Breast epithelium (tissue), 4 donors: Measurements from ENCODE around the gene QSOX2. TPM values are rescaled to one million over a fixed set of nuclear protein-coding genes. Genes with fewer than 3 reads are reported as not detected.

Source experiments
- DNase-seq, 2 donors: peaks; one replicate each; pipeline ENCODE4 v3.0.0-alpha.2; 2019; ENCODE audit warnings: low spot score in 2 of 2
- H3K27ac ChIP-seq, 2 donors: fragments of 200-600 bp; sonication (generic) in 1 of 2; one replicate each; pipeline ENCODE4 v1.5.1; 2016 to 2019; ENCODE audit warnings: mild to moderate bottlenecking in 1 of 2
- H3K27me3 ChIP-seq, 2 donors: fragments of 200-600 bp; sonication (generic) in 1 of 2; one replicate each; pipeline versions ENCODE4 v1.5.1 to v1.6.0; 2017 to 2019; ENCODE audit warnings: control low read depth in 1 of 2, mild to moderate bottlenecking in 1 of 2
- H3K36me3 ChIP-seq: fragments of 200-600 bp; one replicate; pipeline ENCODE4 v1.5.1; 2019
- H3K4me1 ChIP-seq, 2 donors: fragments of 200-600 bp; sonication (generic); one replicate each; pipeline ENCODE4 v1.5.1; 2016 to 2019; ENCODE audit warnings: control low read depth in 1 of 2
- H3K4me3 ChIP-seq, 3 donors: fragments of 200-600 bp; sonication (generic); 1 replicate in 2 of 3; 2 replicates in 1 of 3; pipeline ENCODE4 v1.5.1; 2016 to 2019; ENCODE audit warnings: mild to moderate bottlenecking in 3 of 3, moderate library complexity in 2 of 3
- H3K9me3 ChIP-seq, 2 donors: fragments of 200-600 bp; sonication (generic) in 1 of 2; one replicate each; pipeline ENCODE4 v1.5.1; 2016 to 2019; ENCODE audit warnings: control low read depth in 1 of 2
- POLR2A ChIP-seq: fragments of 450-650 bp; IDR thresholded peaks from one replicate; pipeline ENCODE4 v1.6.1; 2016; ENCODE audit warnings: antibody characterized with exemption, mild to moderate bottlenecking, moderate library complexity
- POLR2AphosphoS5 ChIP-seq, 3 donors: sonication (generic); formaldehyde crosslinking; IDR thresholded peaks; one replicate each; pipeline ENCODE4 v1.6.1; 2017; ENCODE audit warnings: antibody characterized with exemption in 3 of 3
- intact Hi-C: fragments of 100-400 bp; cut with DNase I; formaldehyde crosslinking; loops from one replicate; pipeline ENCODE4 v1.15.1; 2023; ENCODE audit warnings: low total_unique reads
- total RNA-seq, 3 donors: library from RNA; depleted of rRNA; stranded (reverse); fragments of >200 nt; gene quantifications; one replicate each; pipeline ENCODE4 v1.1.0, GENCODE V29; 2016
- TF ChIP-seq, protein P1 (sequence below), 3 donors: fragments of 450-650 bp; IDR thresholded peaks; one replicate each; pipeline ENCODE4 v1.5.1; 2016 to 2017; ENCODE audit warnings: antibody characterized with exemption in 3 of 3, mild to moderate bottlenecking in 3 of 3, moderate library complexity in 3 of 3

QSOX2 gene
- total RNA-seq, 3 donors from 2014 or later = 5.6 to 8.8 (median 6.2) TPM

GRCh38 chr9:136229096-136230065 is 16.2 kb downstream of the QSOX2 start:
- H3K27me3 ChIP-seq = no peaks in the 10 kb centered on the region
- H3K9me3 ChIP-seq = no peaks in the 10 kb centered on the region
- intact Hi-C loops = no loop called here
- no peak overlapping the region for H3K4me3 ChIP-seq
- no peaks in the 10 kb centered on the region for H3K4me1 ChIP-seq
- H3K36me3 ChIP-seq = no peaks in the 10 kb centered on the region
- DNase-seq = peak in 1 of 2 donors; percentile 27
- TF ChIP-seq, protein P1, sequence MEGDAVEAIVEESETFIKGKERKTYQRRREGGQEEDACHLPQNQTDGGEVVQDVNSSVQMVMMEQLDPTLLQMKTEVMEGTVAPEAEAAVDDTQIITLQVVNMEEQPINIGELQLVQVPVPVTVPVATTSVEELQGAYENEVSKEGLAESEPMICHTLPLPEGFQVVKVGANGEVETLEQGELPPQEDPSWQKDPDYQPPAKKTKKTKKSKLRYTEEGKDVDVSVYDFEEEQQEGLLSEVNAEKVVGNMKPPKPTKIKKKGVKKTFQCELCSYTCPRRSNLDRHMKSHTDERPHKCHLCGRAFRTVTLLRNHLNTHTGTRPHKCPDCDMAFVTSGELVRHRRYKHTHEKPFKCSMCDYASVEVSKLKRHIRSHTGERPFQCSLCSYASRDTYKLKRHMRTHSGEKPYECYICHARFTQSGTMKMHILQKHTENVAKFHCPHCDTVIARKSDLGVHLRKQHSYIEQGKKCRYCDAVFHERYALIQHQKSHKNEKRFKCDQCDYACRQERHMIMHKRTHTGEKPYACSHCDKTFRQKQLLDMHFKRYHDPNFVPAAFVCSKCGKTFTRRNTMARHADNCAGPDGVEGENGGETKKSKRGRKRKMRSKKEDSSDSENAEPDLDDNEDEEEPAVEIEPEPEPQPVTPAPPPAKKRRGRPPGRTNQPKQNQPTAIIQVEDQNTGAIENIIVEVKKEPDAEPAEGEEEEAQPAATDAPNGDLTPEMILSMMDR (IDR thresholded peaks at IDR 0.05) = no peak
- TF ChIP-seq POLR2AphosphoS5 (IDR thresholded peaks at IDR 0.05) (no peak), POLR2A (no peak)
- H3K27ac ChIP-seq = no peak overlapping the region

DNA sequence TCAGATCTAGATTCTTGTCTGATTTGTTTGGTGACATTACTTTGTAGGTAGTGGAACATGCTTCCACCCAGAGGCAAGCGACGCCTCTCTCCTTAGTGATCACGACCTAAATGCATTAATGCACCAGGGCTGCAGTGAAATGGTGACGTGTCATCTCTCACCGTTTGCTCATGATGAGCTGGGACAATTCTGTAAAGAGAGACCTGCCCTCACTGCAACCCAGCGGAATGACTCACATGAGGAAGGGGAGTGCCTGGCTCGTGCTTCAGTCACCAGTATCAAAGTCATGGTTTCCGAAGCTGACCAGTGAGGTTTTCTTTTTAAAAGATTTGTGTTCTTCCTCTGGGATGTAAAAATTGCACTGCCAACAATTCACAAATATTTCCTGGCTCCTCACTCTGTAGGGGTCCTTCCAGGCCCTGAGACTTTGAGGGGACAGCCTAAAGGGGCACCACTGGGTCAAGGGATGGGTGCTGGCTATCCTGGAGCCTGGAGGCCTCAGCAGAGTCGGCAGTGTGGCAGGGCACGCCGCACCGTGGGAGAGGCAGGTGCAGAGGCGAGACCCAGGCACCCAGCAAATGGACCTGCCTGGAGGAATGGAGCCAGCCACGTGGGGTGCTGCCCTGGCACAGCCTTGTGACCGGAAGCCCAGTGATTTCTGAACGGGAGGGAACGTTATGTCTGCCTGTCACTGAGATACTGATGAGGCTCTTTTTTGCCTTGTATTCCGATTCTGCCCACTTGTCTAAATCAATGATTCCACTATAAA is 17.3 kb downstream of the QSOX2 start:
- intact Hi-C loops = no loop called here
- no peak overlapping the region for H3K4me3 ChIP-seq
- no peaks in the 10 kb centered on the region for H3K9me3 ChIP-seq
- no peak for DNase-seq
- H3K36me3 ChIP-seq = no peaks in the 10 kb centered on the region
- TF ChIP-seq POLR2AphosphoS5 (IDR thresholded peaks at IDR 0.05) (no peak), POLR2A (no peak)
- TF ChIP-seq, protein P1 (IDR thresholded peaks at IDR 0.05) = no peak
- no peak overlapping the region for H3K27ac ChIP-seq
- no peaks in the 10 kb centered on the region for H3K4me1 ChIP-seq
- H3K27me3 ChIP-seq = no peaks in the 10 kb centered on the region

DNA sequence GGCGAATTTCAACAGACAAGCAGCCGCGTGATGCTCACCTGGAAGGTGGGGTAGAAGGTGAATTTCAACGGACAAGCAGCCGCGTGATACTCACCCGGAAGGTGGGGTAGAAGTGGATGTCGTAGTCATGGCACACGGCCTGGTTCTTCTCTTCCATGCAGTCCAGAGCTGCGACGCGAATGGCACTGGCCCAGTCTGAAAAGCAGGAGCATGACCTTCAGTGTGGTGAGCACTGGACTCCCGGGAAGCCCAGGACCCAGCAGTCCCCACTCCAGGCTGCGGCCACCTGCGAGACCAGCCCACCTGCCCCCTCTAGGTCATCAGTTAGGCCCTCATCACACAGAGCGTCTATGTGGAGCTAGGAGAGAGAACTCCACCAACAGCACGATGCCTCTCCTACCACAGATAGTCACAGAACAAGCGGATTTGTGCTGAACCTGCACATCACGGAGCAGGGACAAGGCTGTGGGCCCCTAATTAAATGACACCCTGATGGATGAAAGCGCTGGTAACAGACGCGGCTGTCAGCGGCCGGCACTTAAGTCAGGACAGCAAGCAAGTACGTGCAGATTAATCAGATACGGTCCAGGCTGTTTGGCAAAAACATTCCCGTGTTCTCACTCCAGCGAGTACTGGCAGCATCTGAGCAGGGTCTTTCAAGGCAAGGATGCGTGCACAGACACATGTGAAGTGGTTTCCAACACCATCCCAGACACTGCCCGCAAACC is 18.8 kb downstream of the QSOX2 start:
- Histone ChIP-seq H3K4me3 (no peak overlapping the region), H3K27me3 (no peaks in the 10 kb centered on the region), H3K9me3 (no peaks in the 10 kb centered on the region), H3K27ac (no peak overlapping the region), H3K4me1 (no peaks in the 10 kb centered on the region), H3K36me3 (no peaks in the 10 kb centered on the region)
- intact Hi-C loops = no loop called here
- no peak for TF ChIP-seq POLR2A
- TF ChIP-seq, protein P1 (IDR thresholded peaks at IDR 0.05) = no peak
- TF ChIP-seq POLR2AphosphoS5 (IDR thresholded peaks at IDR 0.05) = no peak
- DNase-seq = no peak

GRCh38 chr9:136225748-136226679 is 19.6 kb downstream of the QSOX2 start:
- peak; percentile 32 to 65 for DNase-seq
- TF ChIP-seq POLR2A = no peak
- TF ChIP-seq, protein P1 (IDR thresholded peaks at IDR 0.05) = peak in 2 of 3 donors; percentile 57 to 67
- Histone ChIP-seq H3K36me3 (no peaks in the 10 kb centered on the region), H3K4me3 (no peak overlapping the region), H3K27me3 (no peaks in the 10 kb centered on the region), H3K27ac (no peak overlapping the region), H3K4me1 (no peaks in the 10 kb centered on the region), H3K9me3 (no peaks in the 10 kb centered on the region)
- intact Hi-C loops = no loop called here
